C4-2B (cell line): ENCODE results near the gene PPOX.

Experiments used
- ZFX ChIP-seq: fragments of 450-650 bp; IDR thresholded peaks from 2 replicates; pipeline ENCODE4 v1.6.1; 2017
- TF ChIP-seq, protein P1 (sequence below): fragments of 450-650 bp; conservative IDR thresholded peaks from 2 replicates; pipeline ENCODE4 v1.5.1; 2017; ENCODE audit warnings: mild to moderate bottlenecking

DNA sequence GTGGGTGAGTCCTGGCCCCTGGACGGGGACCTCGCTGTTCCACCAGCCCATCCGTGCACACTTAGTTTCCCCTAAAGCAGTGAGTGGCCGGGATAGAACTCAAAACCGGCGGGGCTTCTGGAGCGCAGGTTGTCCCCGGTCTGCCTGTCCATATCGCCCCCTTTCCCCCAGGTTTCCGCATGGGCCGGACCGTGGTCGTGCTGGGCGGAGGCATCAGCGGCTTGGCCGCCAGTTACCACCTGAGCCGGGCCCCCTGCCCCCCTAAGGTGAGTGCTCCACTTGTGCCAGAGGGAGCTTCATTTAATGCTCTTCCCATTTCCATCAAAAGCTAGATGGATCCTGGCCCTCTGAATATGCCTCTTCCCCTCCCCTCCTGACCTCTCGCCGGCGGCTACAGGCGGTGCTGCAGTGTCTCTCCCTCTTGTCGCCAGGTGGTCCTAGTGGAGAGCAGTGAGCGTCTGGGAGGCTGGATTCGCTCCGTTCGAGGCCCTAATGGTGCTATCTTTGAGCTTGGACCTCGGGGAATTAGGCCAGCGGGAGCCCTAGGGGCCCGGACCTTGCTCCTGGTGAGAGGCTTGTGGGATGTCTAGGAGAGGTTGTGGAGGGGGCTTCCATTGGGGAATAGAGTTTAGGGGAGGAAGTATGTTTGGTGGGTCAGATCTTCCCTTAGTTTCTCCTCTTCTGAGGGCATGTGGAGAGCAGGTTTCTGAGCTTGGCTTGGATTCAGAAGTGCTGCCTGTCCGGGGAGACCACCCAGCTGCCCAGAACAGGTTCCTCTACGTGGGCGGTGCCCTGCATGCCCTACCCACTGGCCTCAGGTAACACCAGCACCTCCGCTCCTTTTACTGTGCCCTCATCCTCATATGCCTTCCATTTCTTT, 683 bp downstream of the PPOX start:
- TF ChIP-seq, protein P1, sequence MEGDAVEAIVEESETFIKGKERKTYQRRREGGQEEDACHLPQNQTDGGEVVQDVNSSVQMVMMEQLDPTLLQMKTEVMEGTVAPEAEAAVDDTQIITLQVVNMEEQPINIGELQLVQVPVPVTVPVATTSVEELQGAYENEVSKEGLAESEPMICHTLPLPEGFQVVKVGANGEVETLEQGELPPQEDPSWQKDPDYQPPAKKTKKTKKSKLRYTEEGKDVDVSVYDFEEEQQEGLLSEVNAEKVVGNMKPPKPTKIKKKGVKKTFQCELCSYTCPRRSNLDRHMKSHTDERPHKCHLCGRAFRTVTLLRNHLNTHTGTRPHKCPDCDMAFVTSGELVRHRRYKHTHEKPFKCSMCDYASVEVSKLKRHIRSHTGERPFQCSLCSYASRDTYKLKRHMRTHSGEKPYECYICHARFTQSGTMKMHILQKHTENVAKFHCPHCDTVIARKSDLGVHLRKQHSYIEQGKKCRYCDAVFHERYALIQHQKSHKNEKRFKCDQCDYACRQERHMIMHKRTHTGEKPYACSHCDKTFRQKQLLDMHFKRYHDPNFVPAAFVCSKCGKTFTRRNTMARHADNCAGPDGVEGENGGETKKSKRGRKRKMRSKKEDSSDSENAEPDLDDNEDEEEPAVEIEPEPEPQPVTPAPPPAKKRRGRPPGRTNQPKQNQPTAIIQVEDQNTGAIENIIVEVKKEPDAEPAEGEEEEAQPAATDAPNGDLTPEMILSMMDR: no peak
- TF ChIP-seq ZFX: no peak
